ENCODE measurements around the gene DNAJC3. TPM values are rescaled to one million over a fixed set of nuclear protein-coding genes. Genes with fewer than 3 reads are reported as not detected.
A peak's percentile ranks its signal among the peaks of the same experiment; 100 is the strongest.
"Not testable (repeated sequence)": the region's sequence is repeated elsewhere in the genome, so short reads cannot be mapped to it uniquely, and the experiment has no call there.

Gene DNAJC3
- total and polyA plus RNA-seq, 9 of the 15 experiments (the other 6 are each of a cell fraction or from before 2014, with no cell fraction given): 7.8 to 21.8 (median 10.4) TPM

GRCh38 chr13:95781940-95782339 lies 105.0 kb downstream of the DNAJC3 start:
- H3K27ac ChIP-seq (ENCODE audit: extremely low read depth, low read depth, low read length); ATAC-seq; H3K9ac ChIP-seq (ENCODE audit: insufficient read depth in 1 of 2, low read depth in 2 of 2, low read length in 2 of 2); intact Hi-C loops (cut with micrococcal nuclease); FAIRE-seq; H3K9me3 ChIP-seq (replicated peaks; ENCODE audit: control insufficient read depth, insufficient read depth, low read depth, low read length); BruUV-seq (replicated peaks); POLR2A ChIA-PET; DNase-seq (ENCODE audit: extremely low read depth in 1 of 4, low spot score in 3 of 4); H3K9me1 ChIP-seq (ENCODE audit: control insufficient read depth, insufficient read depth, low read length); H2AFZ ChIP-seq (ENCODE audit: low read depth, low read length); H3K4me2 ChIP-seq (ENCODE audit: insufficient read depth, low read length); H3K79me2 ChIP-seq (ENCODE audit: control insufficient read depth, insufficient read depth, low read length); CTCF ChIA-PET (ENCODE audit: low intra/inter-chr PET ratio); H3K4me1 ChIP-seq (replicated peaks in 1 of 2; ENCODE audit: control insufficient read depth in 2 of 2, insufficient read depth in 2 of 2, low read length in 2 of 2); in situ Hi-C loops (cut with MboI); H3K4me3 ChIP-seq; H3K27me3 ChIP-seq (ENCODE audit: control insufficient read depth in 2 of 2, insufficient read depth in 2 of 2, low read length in 2 of 2); H4K20me1 ChIP-seq (replicated peaks; ENCODE audit: control insufficient read depth, insufficient read depth, low read length): not testable (repeated sequence)
- peaks cover 15% of the 10 kb centered on the region; the same call in 2 of the 3 replicates for H3K36me3 ChIP-seq (ENCODE audit: control insufficient read depth, insufficient read depth, low read length)
- no CpG with 5 or more reads among the region's 1 CpG for WGBS (ENCODE audit: insufficient coverage, low coverage, missing lambda C conversion rate)
- TF ChIP-seq ZNF146 (CRISPR knock-in tag; IDR thresholded peaks at IDR 0.05; ENCODE audit: unreplicated experiment): peak; percentile 84

- Histone ChIP-seq H3K9me1 (ENCODE audit: control insufficient read depth, insufficient read depth, low read length) (no peaks in the 10 kb centered on the region), H4K20me1 (replicated peaks; ENCODE audit: control insufficient read depth, insufficient read depth, low read length) (no peaks in the 10 kb centered on the region), H3K4me3 (no peak overlapping the region), H3K4me2 (ENCODE audit: insufficient read depth, low read length) (no peak overlapping the region), H3K9ac (ENCODE audit: insufficient read depth in 1 of 2, low read depth in 2 of 2, low read length in 2 of 2) (no peak overlapping the region), H2AFZ (ENCODE audit: low read depth, low read length) (no peak overlapping the region), H3K27me3 (ENCODE audit: control insufficient read depth in 2 of 2, insufficient read depth in 2 of 2, low read length in 2 of 2) (no peaks in the 10 kb centered on the region), H3K27ac (ENCODE audit: extremely low read depth, low read depth, low read length) (no peak overlapping the region), H3K4me1 (replicated peaks in 1 of 2; ENCODE audit: control insufficient read depth in 2 of 2, insufficient read depth in 2 of 2, low read length in 2 of 2) (no peaks in the 10 kb centered on the region), H3K79me2 (ENCODE audit: control insufficient read depth, insufficient read depth, low read length) (no peaks in the 10 kb centered on the region), H3K9me3 (replicated peaks; ENCODE audit: control insufficient read depth, insufficient read depth, low read depth, low read length) (no peaks in the 10 kb centered on the region), H3K36me3 (ENCODE audit: control insufficient read depth, insufficient read depth, low read length) (peaks cover 24% of the 10 kb centered on the region; the same call in 2 of the 3 replicates)
- no peak for ATAC-seq
- intact Hi-C loops (cut with micrococcal nuclease): no loop called here
- 84% methylated on average over 3 of the region's 5 CpGs for WGBS (ENCODE audit: insufficient coverage, low coverage, missing lambda C conversion rate)
- BruUV-seq (replicated peaks): no TSS peak
- TF ChIP-seq ZNF41 (CRISPR knock-in tag; conservative IDR thresholded peaks at IDR 0.05) (no peak), SIN3A (IDR thresholded peaks at IDR 0.05; ENCODE audit: borderline replicate concordance in 2 of 2, control insufficient read depth in 1 of 2, low read depth in 2 of 2, low read length in 2 of 2) (no peak), FOXK1 (CRISPR knock-in tag; IDR thresholded peaks at IDR 0.05; ENCODE audit: borderline replicate concordance) (no peak)
- CTCF ChIA-PET (ENCODE audit: low intra/inter-chr PET ratio): no interaction called here
- in situ Hi-C loops (cut with MboI): no loop called here
- DNase-seq (ENCODE audit: extremely low read depth in 1 of 4, low spot score in 3 of 4): no peak
- POLR2A ChIA-PET: no interaction called here
- FAIRE-seq: no peak
These were observed 106.8 kb downstream of the DNAJC3 start for GRCh38 chr13:95783747-95784146.

Data from K562 (cell line).